Stimulated activated CD8-positive, alpha-beta memory T cell treated with anti-CD3 and anti-CD28 coated beads, Interleukin-7, amount 100 ng/mL, for 48 hours (primary cell): ENCODE measurements around the gene CLNK.

ENCODE experiments used
- DNase-seq, 2 donors: peaks; one replicate each; pipeline ENCODE4 v3.0.0-alpha.2; 2020; ENCODE audit warnings: low read depth in 1 of 2; ENCODE audit errors: extremely low read depth in 1 of 2

Gene CLNK

GRCh38 chr4:10684631-10685030, at the start of gene CLNK:
Gene CLNK, minus strand, starts transcription at chr4:10684768. Its CDS starts 16,899 bp downstream, at chr4:10667869.
- no peak for DNase-seq

GRCh38 chr4:10733481-10734062, 49.0 kb upstream of the CLNK start:
- DNase-seq: no peak

GRCh38 chr4:10732914-10733415, 48.4 kb upstream of the CLNK start:
- no peak for DNase-seq

GRCh38 chr4:10732235-10732913, 47.8 kb upstream of the CLNK start:
- no peak for DNase-seq

GRCh38 chr4:10731690-10732089, 47.1 kb upstream of the CLNK start:
- DNase-seq: no peak

- DNase-seq: no peak
Measured at GRCh38 chr4:10731162-10731561, 46.6 kb upstream of the CLNK start.

GRCh38 chr4:10730590-10730989, 46.0 kb upstream of the CLNK start:
- no peak for DNase-seq

- no peak for DNase-seq
Measured at GRCh38 chr4:10730019-10730418, 45.5 kb upstream of the CLNK start.

- DNase-seq: no peak
Measured at GRCh38 chr4:10729366-10729765, 44.8 kb upstream of the CLNK start.

GRCh38 chr4:10728016-10728415, 43.4 kb upstream of the CLNK start:
- DNase-seq: no peak

GRCh38 chr4:10727140-10727880, 42.7 kb upstream of the CLNK start:
- no peak for DNase-seq

GRCh38 chr4:10722957-10723356, 38.4 kb upstream of the CLNK start:
- DNase-seq: no peak

GRCh38 chr4:10721616-10722015, 37.0 kb upstream of the CLNK start:
- DNase-seq: no peak

- no peak for DNase-seq
Measured at GRCh38 chr4:10716163-10716562, 31.6 kb upstream of the CLNK start.

GRCh38 chr4:10715696-10716095, 31.1 kb upstream of the CLNK start:
- no peak for DNase-seq

- DNase-seq: no peak
Measured at GRCh38 chr4:10715135-10715534, 30.6 kb upstream of the CLNK start.

GRCh38 chr4:10713591-10713990, 29.0 kb upstream of the CLNK start:
- DNase-seq: no peak

GRCh38 chr4:10706236-10706635, 21.7 kb upstream of the CLNK start:
- no peak for DNase-seq

GRCh38 chr4:10704430-10704810, 19.9 kb upstream of the CLNK start:
- no peak for DNase-seq

GRCh38 chr4:10703766-10704429, 19.3 kb upstream of the CLNK start:
- DNase-seq: no peak

GRCh38 chr4:10703156-10703555, 18.6 kb upstream of the CLNK start:
- no peak for DNase-seq
